GF-D8 (cell line): ENCODE measurements around the gene NOS1AP.
"Not testable (repeated sequence)": the region's sequence is repeated elsewhere in the genome, so short reads cannot be mapped to it uniquely, and the experiment has no call there.

ENCODE experiments used
- DNase-seq: peaks from one replicate; lab custom pipeline; 2025; lab: John Stamatoyannopoulos, UW

The NOS1AP gene

DNA sequence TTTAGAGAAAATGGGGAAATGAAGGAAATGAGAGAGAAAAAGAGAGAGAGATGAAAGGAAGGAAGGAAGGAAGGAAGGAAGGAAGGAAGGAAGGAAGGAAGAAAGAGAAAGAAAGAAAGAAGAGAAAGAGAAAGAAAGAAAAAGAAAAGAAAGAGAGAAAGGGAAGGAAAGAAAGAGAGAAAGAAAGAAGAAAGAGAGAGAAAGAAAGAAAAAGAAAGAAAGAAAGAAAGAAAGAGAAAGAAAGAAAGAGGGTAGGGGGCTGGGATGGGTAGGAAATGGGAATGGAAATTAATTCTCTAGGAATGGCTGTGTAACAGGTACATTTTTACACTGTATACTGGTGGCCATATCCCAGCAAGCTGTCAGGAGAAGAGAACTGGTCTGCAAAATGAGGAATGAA lies 346.7 kb downstream of the NOS1AP start:
- no peak for DNase-seq

GRCh38 chr1:162416909-162417308 lies 347.4 kb downstream of the NOS1AP start:
- DNase-seq: no peak

- no peak for DNase-seq
Measured at GRCh38 chr1:162417650-162418049, 348.2 kb downstream of the NOS1AP start.

- DNase-seq: not testable (repeated sequence)
Measured at GRCh38 chr1:162418584-162418983, 349.1 kb downstream of the NOS1AP start.

GRCh38 chr1:162419450-162419931 lies 350.0 kb downstream of the NOS1AP start:
- DNase-seq: not testable (repeated sequence)
